Calu3 (cell line): Measurements from ENCODE around the gene RASGRP4. TPM values are rescaled to one million over a fixed set of nuclear protein-coding genes. Genes with fewer than 3 reads are reported as not detected.
"Not testable (repeated sequence)": the region's sequence is repeated elsewhere in the genome, so short reads cannot be mapped to it uniquely, and the experiment has no call there.

Experiments used
- Bru-seq: library from RNA; stranded (reverse); fragments of 400-500 nt; gene quantifications from one replicate; lab custom pipeline; 2021; lab: Mats Ljungman, UMichigan
- BruChase-seq, 2 experiments: library from RNA; stranded (reverse); fragments of 400-500 nt; gene quantifications; one replicate each; lab custom pipeline; 2021; lab: Mats Ljungman, UMichigan
- BruUV-seq: library from RNA; stranded (reverse); fragments of 400-500 nt; replicated peaks from 2 replicates; lab custom pipeline; 2021; lab: Mats Ljungman, UMichigan
- CTCF ChIA-PET: fragments of 300-600 bp; sonication (Branson Sonifier 250); formaldehyde crosslinking; loops from one replicate; lab custom pipeline; 2022; ENCODE audit warnings: antibody characterized with exemption; lab: Charles Lee
- DNase-seq: peaks from one replicate; pipeline ENCODE4 v3.0.0; 2022
- H3K27ac Mint-ChIP-seq: one replicate; pipeline ENCODE4 v1.8.0; 2022; ENCODE audit warnings: mixed read lengths; ENCODE audit not compliant: unreplicated experiment
- H3K27me3 Mint-ChIP-seq: one replicate; pipeline ENCODE4 v1.8.0; 2022; ENCODE audit warnings: mixed read lengths; ENCODE audit not compliant: unreplicated experiment
- H3K36me3 Mint-ChIP-seq: one replicate; pipeline ENCODE4 v1.8.0; 2022; ENCODE audit warnings: mild to moderate bottlenecking, moderate library complexity, mixed read lengths; ENCODE audit not compliant: insufficient read depth, unreplicated experiment
- H3K4me1 Mint-ChIP-seq: one replicate; pipeline ENCODE4 v1.8.0; 2022; ENCODE audit warnings: mild to moderate bottlenecking, low read depth, mixed read lengths; ENCODE audit not compliant: unreplicated experiment
- H3K4me3 Mint-ChIP-seq: one replicate; pipeline ENCODE4 v1.8.0; 2022; ENCODE audit warnings: mild to moderate bottlenecking, low read depth, moderate library complexity, mixed read lengths; ENCODE audit not compliant: unreplicated experiment
- H3K9me3 Mint-ChIP-seq: one replicate; pipeline ENCODE4 v1.8.0; 2022; ENCODE audit warnings: low read depth, mixed read lengths; ENCODE audit not compliant: unreplicated experiment
- intact Hi-C: fragments of 100-400 bp; cut with micrococcal nuclease; formaldehyde crosslinking; loops from one replicate; pipeline ENCODE4 v1.10.0; 2022; ENCODE audit not compliant: unreplicated experiment
- long read RNA-seq: library from polyadenylated mRNA; stranded (forward); transcript quantifications from one replicate; pipeline ENCODE4 v2.0.0, GENCODE V29; 2022
- total RNA-seq: library from RNA; stranded (reverse); gene quantifications from 2 replicates; pipeline ENCODE4 v1.2.3, GENCODE V29; 2022
- TF ChIP-seq, protein P1 (sequence below): fragments of 200-600 bp; IDR thresholded peaks from one replicate; pipeline ENCODE4 v1.8.0; 2022; ENCODE audit warnings: antibody characterized with exemption; ENCODE audit not compliant: unreplicated experiment

RASGRP4 gene, protein sequence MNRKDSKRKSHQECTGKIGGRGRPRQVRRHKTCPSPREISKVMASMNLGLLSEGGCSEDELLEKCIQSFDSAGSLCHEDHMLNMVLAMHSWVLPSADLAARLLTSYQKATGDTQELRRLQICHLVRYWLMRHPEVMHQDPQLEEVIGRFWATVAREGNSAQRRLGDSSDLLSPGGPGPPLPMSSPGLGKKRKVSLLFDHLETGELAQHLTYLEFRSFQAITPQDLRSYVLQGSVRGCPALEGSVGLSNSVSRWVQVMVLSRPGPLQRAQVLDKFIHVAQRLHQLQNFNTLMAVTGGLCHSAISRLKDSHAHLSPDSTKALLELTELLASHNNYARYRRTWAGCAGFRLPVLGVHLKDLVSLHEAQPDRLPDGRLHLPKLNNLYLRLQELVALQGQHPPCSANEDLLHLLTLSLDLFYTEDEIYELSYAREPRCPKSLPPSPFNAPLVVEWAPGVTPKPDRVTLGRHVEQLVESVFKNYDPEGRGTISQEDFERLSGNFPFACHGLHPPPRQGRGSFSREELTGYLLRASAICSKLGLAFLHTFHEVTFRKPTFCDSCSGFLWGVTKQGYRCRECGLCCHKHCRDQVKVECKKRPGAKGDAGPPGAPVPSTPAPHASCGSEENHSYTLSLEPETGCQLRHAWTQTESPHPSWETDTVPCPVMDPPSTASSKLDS
- total RNA-seq (not detected in 2 replicates), Bru-seq, nascent RNA (not detected), BruChase-seq, experiment 1, labeled RNA remaining after a 6-hour chase (not detected), BruChase-seq, experiment 2, labeled RNA remaining after a 2-hour chase (not detected)
- long read RNA-seq = 0 reads

DNA sequence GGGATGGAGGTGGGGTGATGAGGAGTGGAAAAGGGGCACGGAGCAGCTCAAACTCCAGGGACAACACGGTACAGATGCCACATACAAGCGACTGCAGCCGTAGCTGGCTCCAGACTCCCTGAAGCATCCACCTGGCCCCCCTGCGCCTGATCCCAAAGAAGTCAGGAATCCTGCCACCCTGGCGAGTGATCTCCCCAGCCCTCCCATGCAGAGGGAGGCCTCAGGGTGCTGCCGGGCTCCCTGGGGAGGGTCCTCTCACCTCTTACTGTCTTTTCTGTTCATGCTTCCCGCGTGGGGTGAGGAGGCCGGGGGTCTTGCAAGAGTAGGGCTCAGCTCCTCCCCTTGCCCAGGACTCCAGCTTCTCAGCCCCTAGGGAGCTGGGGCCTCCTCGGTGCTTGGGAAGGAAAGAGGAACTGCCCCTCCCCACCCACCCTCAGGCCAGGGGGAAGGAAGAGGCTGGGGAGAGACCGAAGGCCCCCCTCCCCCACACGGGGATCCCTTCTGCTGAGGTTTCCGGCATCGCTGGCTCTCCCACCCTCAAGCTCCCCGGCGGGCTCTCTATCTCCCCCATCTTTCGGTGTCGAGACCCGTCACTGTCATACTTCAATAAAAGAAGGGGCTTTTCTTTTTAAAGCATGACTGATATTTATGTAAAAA is at the start of gene RASGRP4:
Gene RASGRP4 (minus strand): TSS at position 410 of the 657 bp plus-strand sequence. CDS start 128 bp downstream, at position 282.
- no peaks in the 10 kb centered on the region for H3K4me1 Mint-ChIP-seq
- H3K36me3 Mint-ChIP-seq = no peaks in the 10 kb centered on the region
- H3K4me3 Mint-ChIP-seq = no peak within 1 kb of the TSS
- intact Hi-C loops = no loop called here
- CTCF ChIA-PET = no interaction called here
- H3K9me3 Mint-ChIP-seq = no peaks in the 10 kb centered on the region
- BruUV-seq = no TSS peak
- peaks cover 59% of the 10 kb centered on the region for H3K27me3 Mint-ChIP-seq
- DNase-seq = no peak
- TF ChIP-seq, protein P1, sequence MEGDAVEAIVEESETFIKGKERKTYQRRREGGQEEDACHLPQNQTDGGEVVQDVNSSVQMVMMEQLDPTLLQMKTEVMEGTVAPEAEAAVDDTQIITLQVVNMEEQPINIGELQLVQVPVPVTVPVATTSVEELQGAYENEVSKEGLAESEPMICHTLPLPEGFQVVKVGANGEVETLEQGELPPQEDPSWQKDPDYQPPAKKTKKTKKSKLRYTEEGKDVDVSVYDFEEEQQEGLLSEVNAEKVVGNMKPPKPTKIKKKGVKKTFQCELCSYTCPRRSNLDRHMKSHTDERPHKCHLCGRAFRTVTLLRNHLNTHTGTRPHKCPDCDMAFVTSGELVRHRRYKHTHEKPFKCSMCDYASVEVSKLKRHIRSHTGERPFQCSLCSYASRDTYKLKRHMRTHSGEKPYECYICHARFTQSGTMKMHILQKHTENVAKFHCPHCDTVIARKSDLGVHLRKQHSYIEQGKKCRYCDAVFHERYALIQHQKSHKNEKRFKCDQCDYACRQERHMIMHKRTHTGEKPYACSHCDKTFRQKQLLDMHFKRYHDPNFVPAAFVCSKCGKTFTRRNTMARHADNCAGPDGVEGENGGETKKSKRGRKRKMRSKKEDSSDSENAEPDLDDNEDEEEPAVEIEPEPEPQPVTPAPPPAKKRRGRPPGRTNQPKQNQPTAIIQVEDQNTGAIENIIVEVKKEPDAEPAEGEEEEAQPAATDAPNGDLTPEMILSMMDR = no peak
- H3K27ac Mint-ChIP-seq = no peak within 1 kb of the TSS

DNA sequence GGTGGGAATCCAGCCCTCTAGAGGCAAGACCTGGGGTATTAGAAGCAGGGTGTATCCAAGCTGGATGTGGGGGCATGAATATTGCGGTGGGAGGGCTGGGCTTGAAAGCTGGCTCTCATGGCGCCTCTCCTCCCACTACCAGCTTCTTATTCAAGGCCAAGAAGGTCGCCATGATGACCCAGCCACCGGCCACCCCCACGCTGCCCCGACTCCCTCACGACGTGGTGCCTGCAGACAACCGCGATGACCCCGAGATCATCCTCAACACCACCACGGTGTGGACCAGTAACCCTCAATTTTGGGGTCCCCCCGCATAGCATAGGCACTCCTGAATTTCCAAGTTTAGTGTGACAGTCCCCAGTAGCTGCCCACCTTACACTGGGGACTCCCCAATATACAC is 49.2 kb upstream of the RASGRP4 start:
- Mint-ChIP-seq H3K27ac (no peak overlapping the region), H3K4me1 (no peaks in the 10 kb centered on the region), H3K36me3 (no peaks in the 10 kb centered on the region), H3K4me3 (no peak overlapping the region), H3K27me3 (peaks cover 28% of the 10 kb centered on the region), H3K9me3 (no peaks in the 10 kb centered on the region)
- no peak for DNase-seq
- TF ChIP-seq, protein P1 = no peak
- BruUV-seq = no TSS peak
- intact Hi-C loops = no loop called here
- CTCF ChIA-PET = no interaction called here

DNA sequence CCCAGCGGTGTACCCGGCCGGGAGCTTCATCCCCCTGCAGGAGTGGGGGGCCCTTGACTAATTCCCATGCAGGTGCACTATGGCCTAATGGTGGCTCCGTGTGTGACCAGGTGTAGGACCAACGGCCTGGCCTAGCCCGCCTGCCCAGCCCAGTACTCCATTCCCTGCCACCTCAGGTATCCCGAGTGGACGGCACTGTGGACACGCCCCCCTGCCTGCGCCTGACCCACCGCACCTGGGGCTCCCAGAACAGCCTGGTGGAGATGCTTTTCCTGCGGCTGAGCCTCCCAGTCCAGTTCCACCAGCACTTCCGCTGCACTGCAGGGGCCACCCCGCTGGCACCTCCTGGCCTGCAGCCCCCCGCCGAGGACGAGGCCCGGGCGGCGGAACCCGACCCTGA is 47.2 kb upstream of the RASGRP4 start:
- DNase-seq = no peak
- no peak overlapping the region for H3K4me3 Mint-ChIP-seq
- TF ChIP-seq, protein P1 = no peak
- no peaks in the 10 kb centered on the region for H3K9me3 Mint-ChIP-seq
- H3K27me3 Mint-ChIP-seq = peaks cover 23% of the 10 kb centered on the region
- H3K36me3 Mint-ChIP-seq = no peaks in the 10 kb centered on the region
- no peak overlapping the region for H3K27ac Mint-ChIP-seq
- CTCF ChIA-PET = no interaction called here
- H3K4me1 Mint-ChIP-seq = no peaks in the 10 kb centered on the region
- BruUV-seq = no TSS peak
- intact Hi-C loops = no loop called here

DNA sequence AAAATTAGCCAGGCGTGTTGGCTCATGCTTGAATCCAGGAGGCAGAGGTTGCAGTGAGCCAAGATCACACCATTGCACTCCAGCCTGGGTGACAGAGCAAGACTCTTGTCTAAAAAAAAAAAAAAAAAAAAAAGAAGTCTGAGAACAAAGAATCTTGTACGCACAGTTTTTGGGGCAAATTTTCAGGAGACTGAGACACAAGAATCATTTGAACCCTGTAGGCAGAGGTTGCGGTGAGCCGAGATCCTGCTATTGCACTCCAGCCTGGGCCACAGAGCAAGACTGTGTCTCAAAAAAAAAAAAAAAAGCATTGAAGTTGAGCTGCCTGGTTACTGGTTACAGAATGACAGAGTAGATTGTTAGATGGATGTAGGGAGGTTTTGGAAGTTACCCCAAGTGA is 46.7 kb upstream of the RASGRP4 start:
- CTCF ChIA-PET, H3K27ac Mint-ChIP-seq, H3K9me3 Mint-ChIP-seq, H3K4me3 Mint-ChIP-seq, intact Hi-C loops, DNase-seq, BruUV-seq, H3K4me1 Mint-ChIP-seq, H3K36me3 Mint-ChIP-seq: not testable (repeated sequence)
- peaks cover 18% of the 10 kb centered on the region for H3K27me3 Mint-ChIP-seq
